Measurements from ENCODE around the gene CTNNBL1.

GRCh38 chr20:37876863-37877262 is 183.0 kb downstream of the CTNNBL1 start:
- TF ChIP-seq FOXJ3 (CRISPR knock-in tag; IDR thresholded peaks at IDR 0.05; ENCODE audit: borderline replicate concordance) = no peak
- TF ChIP-seq CTCF (IDR thresholded peaks at IDR 0.05) = no peak
- TF ChIP-seq USF1 (CRISPR knock-in tag; IDR thresholded peaks at IDR 0.05) = no peak
- no peak for TF ChIP-seq SP1 (CRISPR knock-in tag; conservative IDR thresholded peaks at IDR 0.05)
- no peak for TF ChIP-seq PRDM15 (CRISPR knock-in tag; IDR thresholded peaks at IDR 0.05)
- no peak for TF ChIP-seq JUN (CRISPR knock-in tag; IDR thresholded peaks at IDR 0.05)
- no peak for TF ChIP-seq ZNF138 (CRISPR knock-in tag; conservative IDR thresholded peaks at IDR 0.05)
- TF ChIP-seq HMGA2 (CRISPR knock-in tag; IDR thresholded peaks at IDR 0.05) = no peak
- TF ChIP-seq GABPB1 (CRISPR knock-in tag; IDR thresholded peaks at IDR 0.05) = no peak
- no peak for TF ChIP-seq USF2 (CRISPR knock-in tag; IDR thresholded peaks at IDR 0.05)
- no peak for TF ChIP-seq ZNF121 (CRISPR knock-in tag; IDR thresholded peaks at IDR 0.05)
